Endothelial cell of umbilical vein (primary cell): ENCODE data around the gene ZNF423. TPM values are rescaled to one million over a fixed set of nuclear protein-coding genes. Genes with fewer than 3 reads are reported as not detected.

ENCODE experiments used
- BruUV-seq: library from RNA; stranded (reverse); fragments of 400-500 nt; replicated peaks from 2 replicates; lab custom pipeline; 2021; lab: Mats Ljungman, UMichigan
- CTCF ChIA-PET: fragments of 300-600, 350-600 bp; sonication (Branson Sonifier 250); formaldehyde crosslinking; loops from one replicate; lab custom pipeline; 2021; ENCODE audit warnings: antibody characterized with exemption, inconsistent platforms; lab: Charles Lee
- POLR2A ChIA-PET: fragments of 300-600, 350-600 bp; sonication (Branson Sonifier 250); formaldehyde crosslinking; loops from one replicate; lab custom pipeline; 2021; ENCODE audit warnings: antibody characterized with exemption, inconsistent platforms; lab: Charles Lee
- DNase-seq: peaks from one replicate; pipeline ENCODE4 v3.0.0-alpha.2; 2011; ENCODE audit warnings: low read depth, low spot score
- FAIRE-seq: peaks from 2 replicates; lab custom pipeline; 2011; peaks lifted over from hg19 to GRCh38; lab: Jason Lieb, UNC
- H2AFZ ChIP-seq: 2 replicates; pipeline ENCODE4 v1.6.0; 2012; ENCODE audit warnings: low read depth, low read length, control low read depth, inconsistent platforms
- H3K27ac ChIP-seq: 2 replicates; pipeline ENCODE4 v1.5.1; 2011; ENCODE audit warnings: low read depth, mild to moderate bottlenecking, control low read depth, low read length, moderate library complexity; ENCODE audit not compliant: insufficient read depth
- H3K27me3 ChIP-seq, 2 experiments: 2 replicates each; pipeline versions ENCODE4 v1.6.0 to v1.6.1; 2011; ENCODE audit warnings: low read length in 2 of 2, mixed read lengths in 1 of 2; ENCODE audit not compliant: control insufficient read depth in 2 of 2, insufficient read depth in 2 of 2
- H3K36me3 ChIP-seq, 2 experiments: 2 replicates in 1 of 2; 3 replicates in 1 of 2; pipeline ENCODE4 v1.5.1; 2011; ENCODE audit warnings: low read length in 2 of 2, mild to moderate bottlenecking in 1 of 2, moderate library complexity in 1 of 2; ENCODE audit not compliant: control insufficient read depth in 2 of 2, insufficient read depth in 2 of 2; ENCODE audit errors: extremely low read depth in 1 of 2
- H3K4me1 ChIP-seq: 3 replicates; pipeline ENCODE4 v1.5.1; 2011; ENCODE audit warnings: mild to moderate bottlenecking, low read length; ENCODE audit not compliant: control insufficient read depth, insufficient read depth; ENCODE audit errors: extremely low read depth
- H3K4me2 ChIP-seq: 2 replicates; pipeline ENCODE4 v1.6.1; 2011; ENCODE audit warnings: low read length, control low read depth, mixed read lengths; ENCODE audit not compliant: insufficient read depth
- H3K4me3 ChIP-seq, 3 experiments: fragments of 200-600 bp in 1 of 3; sonication (generic), shearing (Covaris generic) in 1 of 3; replicated peaks in 1 of 3; 2 replicates each; pipeline ENCODE4 v1.5.1; 2011 to 2016; ENCODE audit warnings: control low read depth in 3 of 3, low read length in 3 of 3, mild to moderate bottlenecking in 2 of 3, inconsistent platforms in 1 of 3, low read depth in 1 of 3, moderate library complexity in 1 of 3; ENCODE audit not compliant: insufficient read depth in 1 of 3
- H3K79me2 ChIP-seq: 2 replicates; pipeline ENCODE4 v1.6.0; 2012; ENCODE audit warnings: low read length, inconsistent platforms; ENCODE audit not compliant: control insufficient read depth, insufficient read depth
- H3K9ac ChIP-seq: replicated peaks from 2 replicates; pipeline ENCODE3; 2011; ENCODE audit warnings: low read length, control low read depth; ENCODE audit not compliant: insufficient read depth; ENCODE audit errors: extremely low read depth
- H3K9me1 ChIP-seq: replicated peaks from 3 replicates; pipeline ENCODE4 v1.6.0; 2011; ENCODE audit warnings: mild to moderate bottlenecking, low read length; ENCODE audit not compliant: control insufficient read depth, insufficient read depth; ENCODE audit errors: extremely low read depth
- H3K9me3 ChIP-seq: replicated peaks from 2 replicates; pipeline ENCODE4 v1.5.1; 2012; ENCODE audit warnings: low read length, inconsistent platforms; ENCODE audit not compliant: control insufficient read depth, insufficient read depth
- H4K20me1 ChIP-seq: replicated peaks from 2 replicates; pipeline ENCODE3; 2011; ENCODE audit warnings: mild to moderate bottlenecking, low read length; ENCODE audit not compliant: control insufficient read depth, insufficient read depth; ENCODE audit errors: extremely low read depth
- EZH2 ChIP-seq: IDR thresholded peaks from 2 replicates; pipeline ENCODE4 v1.6.1; 2012; ENCODE audit warnings: borderline replicate concordance, low read depth, mild to moderate bottlenecking, moderate library complexity, low read length, inconsistent platforms; ENCODE audit not compliant: severe bottlenecking
- FOS ChIP-seq: IDR thresholded peaks from 2 replicates; pipeline ENCODE4 v1.6.1; 2011; ENCODE audit warnings: mild to moderate bottlenecking, low read length, moderate library complexity, borderline replicate concordance; ENCODE audit not compliant: insufficient read depth
- GATA2 ChIP-seq: IDR thresholded peaks from 2 replicates; pipeline ENCODE4 v1.7.0; 2011; ENCODE audit warnings: low read depth, mild to moderate bottlenecking, moderate library complexity, mixed read lengths, low read length; ENCODE audit not compliant: insufficient read length, insufficient read depth
- JUN ChIP-seq: IDR thresholded peaks from 2 replicates; pipeline ENCODE4 v1.6.1; 2011; ENCODE audit warnings: borderline replicate concordance, low read depth; ENCODE audit not compliant: insufficient read length, insufficient read depth
- MYC ChIP-seq: IDR thresholded peaks from one replicate; pipeline ENCODE4 v1.6.1; 2011; ENCODE audit warnings: mild to moderate bottlenecking, low read depth, low read length
- POLR2A ChIP-seq: IDR thresholded peaks from 2 replicates; pipeline ENCODE4 v1.6.1; 2012; ENCODE audit warnings: low read depth, mild to moderate bottlenecking, control low read depth, low read length
- POLR2AphosphoS5 ChIP-seq: IDR thresholded peaks from 2 replicates; pipeline ENCODE4 v1.6.1; 2012; ENCODE audit warnings: low read depth, mild to moderate bottlenecking, control low read depth, low read length, moderate library complexity; ENCODE audit not compliant: insufficient read depth
- dilution Hi-C: fragments of 300-500 bp; cut with MboI; formaldehyde crosslinking; loops from one replicate; pipeline ENCODE4 v1.15.0; 2019; ENCODE audit warnings: low sequenced_read_pairs; ENCODE audit not compliant: extremely low pct_ligation_motif_present
- intact Hi-C: fragments of 100-400 bp; cut with micrococcal nuclease; formaldehyde crosslinking; loops from one replicate; pipeline ENCODE4 v1.10.0; 2022
- polyA plus RNA-seq, 4 experiments: library from polyadenylated mRNA; depleted of rRNA in 3 of 4; stranded (reverse) in 3 of 4; unstranded in 1 of 4; fragments of >200 nt; gene quantifications; 2 replicates each; pipeline versions ENCODE4 v1.2.1 to v1.2.3, GENCODE V29; 2011 to 2012; ENCODE audit warnings: missing spikeins in 1 of 4
- total RNA-seq: library from RNA; stranded (reverse); gene quantifications from 2 replicates; pipeline ENCODE4 v1.2.3, GENCODE V29; 2021
- TF ChIP-seq, protein P1 (sequence below): IDR thresholded peaks from 2 replicates; pipeline ENCODE4 v1.6.1; 2011; ENCODE audit not compliant: insufficient read depth, insufficient read length
- TF ChIP-seq, protein P2 (sequence below), 2 donors: IDR thresholded peaks; 1 replicate in 1 of 2; 2 replicates in 1 of 2; pipeline ENCODE4 v1.5.1; 2011; ENCODE audit warnings: low read length in 2 of 2, mild to moderate bottlenecking in 2 of 2, moderate library complexity in 2 of 2, control low read depth in 1 of 2, inconsistent platforms in 1 of 2, low read depth in 1 of 2; ENCODE audit not compliant: insufficient read depth in 1 of 2; ENCODE audit errors: extremely low read depth in 1 of 2

ZNF423 gene
- total and polyA plus RNA-seq, 2 donors (not counting 3 experiments of a cell fraction or from before 2014, with no cell fraction given), result 2.2 to 8.1 TPM

DNA sequence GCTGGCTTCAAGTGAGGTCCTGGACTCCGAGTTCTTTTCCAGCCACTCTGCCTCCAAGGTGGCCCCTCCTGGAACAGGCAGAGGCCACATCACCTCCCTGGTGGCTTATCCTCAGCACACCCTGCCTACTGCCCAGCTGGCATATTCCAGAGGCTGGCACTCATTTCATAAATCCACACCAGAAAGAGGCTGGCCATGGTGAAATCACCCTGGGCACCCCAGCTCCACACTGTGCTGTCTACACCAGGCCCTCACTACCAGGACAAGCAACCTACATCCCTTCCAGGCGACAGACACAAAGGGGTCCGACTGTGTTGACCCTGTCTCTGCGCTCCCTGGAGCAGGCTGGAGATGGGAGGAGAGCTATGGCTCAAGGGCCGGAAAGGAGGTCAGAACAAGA, 382.1 kb downstream of the ZNF423 start:
- H3K9me1 ChIP-seq, result no peaks in the 10 kb centered on the region
- ChIA-PET POLR2A (no interaction called here), CTCF (no interaction called here)
- H4K20me1 ChIP-seq, result no peaks in the 10 kb centered on the region
- FAIRE-seq (no peak), DNase-seq (no peak)
- no peaks in the 10 kb centered on the region for H3K9me3 ChIP-seq
- no peaks in the 10 kb centered on the region for H3K27me3 ChIP-seq
- TF ChIP-seq POLR2AphosphoS5 (no peak), FOS (no peak), GATA2 (no peak), JUN (no peak), EZH2 (no peak), POLR2A (no peak), MYC (no peak)
- TF ChIP-seq, protein P1, sequence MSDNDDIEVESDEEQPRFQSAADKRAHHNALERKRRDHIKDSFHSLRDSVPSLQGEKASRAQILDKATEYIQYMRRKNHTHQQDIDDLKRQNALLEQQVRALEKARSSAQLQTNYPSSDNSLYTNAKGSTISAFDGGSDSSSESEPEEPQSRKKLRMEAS, result no peak
- TF ChIP-seq, protein P2, sequence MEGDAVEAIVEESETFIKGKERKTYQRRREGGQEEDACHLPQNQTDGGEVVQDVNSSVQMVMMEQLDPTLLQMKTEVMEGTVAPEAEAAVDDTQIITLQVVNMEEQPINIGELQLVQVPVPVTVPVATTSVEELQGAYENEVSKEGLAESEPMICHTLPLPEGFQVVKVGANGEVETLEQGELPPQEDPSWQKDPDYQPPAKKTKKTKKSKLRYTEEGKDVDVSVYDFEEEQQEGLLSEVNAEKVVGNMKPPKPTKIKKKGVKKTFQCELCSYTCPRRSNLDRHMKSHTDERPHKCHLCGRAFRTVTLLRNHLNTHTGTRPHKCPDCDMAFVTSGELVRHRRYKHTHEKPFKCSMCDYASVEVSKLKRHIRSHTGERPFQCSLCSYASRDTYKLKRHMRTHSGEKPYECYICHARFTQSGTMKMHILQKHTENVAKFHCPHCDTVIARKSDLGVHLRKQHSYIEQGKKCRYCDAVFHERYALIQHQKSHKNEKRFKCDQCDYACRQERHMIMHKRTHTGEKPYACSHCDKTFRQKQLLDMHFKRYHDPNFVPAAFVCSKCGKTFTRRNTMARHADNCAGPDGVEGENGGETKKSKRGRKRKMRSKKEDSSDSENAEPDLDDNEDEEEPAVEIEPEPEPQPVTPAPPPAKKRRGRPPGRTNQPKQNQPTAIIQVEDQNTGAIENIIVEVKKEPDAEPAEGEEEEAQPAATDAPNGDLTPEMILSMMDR (IDR thresholded peaks at IDR 0.05; ENCODE audit: extremely low read depth in 1 of 2, insufficient read depth in 1 of 2, low read depth in 1 of 2, low read length in 2 of 2), result no peak
- no peaks in the 10 kb centered on the region for H3K36me3 ChIP-seq
- no peaks in the 10 kb centered on the region for H3K79me2 ChIP-seq
- H3K4me1 ChIP-seq, result no peaks in the 10 kb centered on the region
- H2AFZ ChIP-seq, result no peak overlapping the region
- H3K9ac ChIP-seq, result no peak overlapping the region
- intact Hi-C loops, result no loop called here
- no peak overlapping the region for H3K4me3 ChIP-seq
- no peak overlapping the region for H3K27ac ChIP-seq
- dilution Hi-C loops, result no loop called here
- no TSS peak for BruUV-seq
- H3K4me2 ChIP-seq, result no peak overlapping the region
